T-helper 22 cell (primary cell): ENCODE data around the gene EIF2B2.
"Not testable (repeated sequence)": the region's sequence is repeated elsewhere in the genome, so short reads cannot be mapped to it uniquely, and the experiment has no call there.

Source experiments
- DNase-seq: peaks from one replicate; pipeline ENCODE4 v3.0.0-alpha.2; 2020; ENCODE audit warnings: low read depth

The EIF2B2 gene

DNA sequence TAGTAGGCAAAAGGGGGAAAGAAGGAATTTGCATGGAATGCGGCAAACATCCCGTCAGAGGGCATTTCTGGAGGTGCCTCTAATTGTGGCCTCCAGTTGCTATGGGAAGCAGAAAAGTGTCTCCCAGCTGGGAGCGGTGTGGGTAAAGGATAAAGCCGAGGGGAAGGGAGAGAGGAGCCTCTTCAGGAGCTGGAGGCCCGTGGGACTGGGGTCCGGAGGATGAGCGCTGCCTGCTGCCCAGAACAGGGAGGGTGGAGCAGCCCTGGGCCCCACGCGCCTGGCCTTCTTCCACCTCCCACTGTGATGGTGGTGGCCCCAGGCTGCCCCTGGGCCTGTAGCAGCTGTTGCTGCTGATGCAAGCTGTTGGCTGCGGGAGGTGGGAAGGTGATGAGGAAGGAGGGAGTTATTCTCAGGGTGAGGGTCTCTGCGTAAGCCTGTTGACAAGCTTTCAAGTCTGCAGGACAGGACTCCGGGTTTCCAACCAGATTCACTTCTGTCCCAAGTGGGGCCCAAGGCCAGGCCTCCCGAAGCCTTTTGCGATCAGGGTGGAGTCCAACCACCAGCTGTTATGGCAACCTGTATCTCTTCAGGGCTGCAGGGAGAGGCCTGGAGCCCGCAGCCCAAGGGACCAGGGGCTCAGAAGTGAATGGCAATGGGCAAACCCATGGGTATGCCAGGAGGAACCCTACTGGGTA, 28.2 kb upstream of the EIF2B2 start:
- DNase-seq, result no peak

DNA sequence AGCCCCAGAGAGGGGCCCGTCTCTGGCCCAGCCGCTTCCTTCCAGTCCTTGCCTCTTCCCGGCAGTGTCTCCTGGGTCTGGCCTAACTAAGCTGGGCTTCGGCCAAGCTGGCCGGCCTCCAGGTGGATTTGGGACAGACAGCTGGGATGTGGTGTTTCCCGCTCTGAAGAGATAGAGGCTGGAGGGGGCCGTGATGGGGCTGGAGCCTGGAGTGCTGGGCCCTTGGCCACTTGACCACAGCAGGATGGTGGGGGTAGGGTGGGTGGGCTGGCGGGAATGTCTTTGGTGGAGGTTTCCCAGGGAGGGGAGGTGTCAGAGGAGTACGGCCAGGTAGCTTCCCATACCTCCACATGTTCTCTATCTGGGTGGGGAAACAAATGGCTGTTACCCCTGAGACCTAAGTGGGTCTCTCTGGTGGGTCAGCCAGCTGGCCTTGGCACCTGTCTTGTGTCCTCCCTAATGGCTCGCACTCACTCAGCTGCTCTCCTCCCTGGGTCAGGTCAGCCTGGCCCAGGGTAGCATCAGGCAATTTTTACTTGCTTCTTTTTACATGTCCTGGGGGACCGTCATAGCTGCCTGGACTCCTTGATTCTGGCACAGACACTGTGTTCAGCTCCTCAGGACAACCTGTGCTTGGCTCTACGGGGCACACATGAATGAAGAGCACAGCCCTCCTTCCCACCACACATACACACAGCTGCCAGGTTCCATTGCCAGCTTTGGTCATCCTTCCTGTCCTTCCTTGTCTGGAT, 27.5 kb upstream of the EIF2B2 start:
- DNase-seq, result no peak

DNA sequence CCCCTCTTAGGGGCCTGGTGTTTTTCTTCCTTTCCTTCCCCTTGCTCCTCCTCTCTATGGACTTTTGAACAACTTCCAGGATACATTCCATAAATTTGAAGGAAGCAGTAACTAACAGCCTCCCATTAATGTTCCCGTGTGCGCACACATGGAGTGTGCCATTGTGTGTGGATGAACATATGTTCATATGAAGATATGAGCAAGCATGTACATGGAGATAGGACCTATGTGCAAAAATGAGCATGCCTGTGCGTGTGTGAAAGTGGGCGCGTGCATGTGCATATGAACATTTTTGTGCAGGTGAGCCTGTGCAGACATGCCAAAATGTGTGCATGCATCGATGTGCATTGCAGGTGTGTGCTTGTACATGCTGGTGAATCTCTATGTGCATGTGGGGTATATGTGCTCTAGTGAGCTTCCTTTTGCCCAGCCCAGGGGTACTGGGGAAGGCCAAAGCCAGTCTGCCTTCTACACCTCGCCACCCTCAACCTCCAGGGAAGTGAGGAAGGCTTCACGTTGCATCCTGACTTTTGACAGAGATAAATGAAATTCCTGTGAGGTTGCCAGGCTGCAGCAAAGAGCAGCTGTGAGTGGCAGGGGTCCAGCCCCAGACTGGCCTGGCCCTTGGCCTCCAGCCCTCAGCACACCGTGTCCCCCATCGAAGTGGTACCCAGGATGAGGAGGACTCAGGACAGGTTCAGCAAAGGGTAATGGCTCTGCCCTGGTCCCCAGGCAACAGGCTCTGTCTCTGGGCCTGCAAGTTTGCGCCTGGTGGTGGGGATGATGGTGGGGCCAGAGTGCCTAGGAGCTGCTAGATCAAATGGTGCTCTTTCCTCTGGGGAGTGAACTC, 26.2 kb upstream of the EIF2B2 start:
- no peak for DNase-seq

DNA sequence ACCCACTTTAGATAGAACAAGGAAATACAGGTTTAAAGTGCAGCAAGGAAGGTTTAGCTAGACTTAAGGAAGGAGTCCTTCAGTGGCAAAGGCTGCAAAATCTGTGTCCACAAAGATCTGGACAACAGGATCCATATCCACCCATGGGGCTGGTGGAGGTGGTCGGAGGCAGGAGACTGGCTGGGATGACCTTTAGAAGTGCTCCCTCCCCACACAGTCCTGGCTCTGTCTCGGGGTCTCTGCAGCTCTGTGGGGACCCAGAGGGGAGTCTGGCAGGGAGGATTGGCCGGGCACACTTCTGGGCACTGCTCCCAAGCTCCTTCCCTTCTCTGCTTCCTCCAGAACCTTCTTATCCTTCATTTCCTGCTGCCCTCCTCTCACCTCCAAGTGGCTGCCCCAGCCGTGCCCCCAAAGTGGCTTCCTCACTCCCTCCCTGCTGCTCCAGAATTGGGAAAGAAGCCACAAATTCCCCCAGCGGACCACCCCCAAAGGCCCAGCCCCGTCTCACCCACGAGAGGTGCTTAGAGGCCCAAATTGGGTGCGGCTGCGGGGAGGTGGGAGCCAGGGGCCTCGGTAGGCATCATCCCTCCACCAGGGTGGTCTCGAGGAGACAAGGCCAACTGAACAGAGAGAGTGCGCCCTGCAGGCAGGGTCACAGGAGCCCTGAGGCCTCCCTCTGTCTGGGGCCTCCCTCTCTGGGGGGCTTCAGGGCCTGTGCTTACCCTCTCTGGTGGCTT, 25.4 kb upstream of the EIF2B2 start:
- no peak for DNase-seq

DNA sequence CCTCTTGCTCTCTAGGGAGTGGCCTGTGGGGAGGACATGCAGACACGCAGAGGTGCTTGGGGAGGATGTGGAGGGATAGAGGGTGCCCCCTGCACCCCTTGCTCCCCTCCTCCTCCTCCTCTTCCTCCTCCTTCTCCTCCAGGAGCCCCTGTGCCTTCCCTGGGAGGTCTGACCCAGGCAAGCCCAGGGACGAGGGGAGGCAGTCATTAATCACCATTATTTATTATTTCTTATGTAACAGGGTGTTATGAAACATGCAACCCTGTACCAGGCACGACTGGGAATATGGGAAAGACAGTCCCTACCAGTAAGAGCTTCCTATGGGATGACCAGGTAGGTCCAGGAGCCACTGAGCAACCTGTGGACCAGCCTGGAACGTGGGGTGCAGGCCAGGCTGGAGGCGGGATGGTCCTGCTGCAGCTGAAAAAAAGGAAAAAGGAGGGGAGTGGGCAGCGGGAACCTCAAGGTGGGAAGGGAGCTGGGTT, 24.8 kb upstream of the EIF2B2 start:
- DNase-seq, result no peak

DNA sequence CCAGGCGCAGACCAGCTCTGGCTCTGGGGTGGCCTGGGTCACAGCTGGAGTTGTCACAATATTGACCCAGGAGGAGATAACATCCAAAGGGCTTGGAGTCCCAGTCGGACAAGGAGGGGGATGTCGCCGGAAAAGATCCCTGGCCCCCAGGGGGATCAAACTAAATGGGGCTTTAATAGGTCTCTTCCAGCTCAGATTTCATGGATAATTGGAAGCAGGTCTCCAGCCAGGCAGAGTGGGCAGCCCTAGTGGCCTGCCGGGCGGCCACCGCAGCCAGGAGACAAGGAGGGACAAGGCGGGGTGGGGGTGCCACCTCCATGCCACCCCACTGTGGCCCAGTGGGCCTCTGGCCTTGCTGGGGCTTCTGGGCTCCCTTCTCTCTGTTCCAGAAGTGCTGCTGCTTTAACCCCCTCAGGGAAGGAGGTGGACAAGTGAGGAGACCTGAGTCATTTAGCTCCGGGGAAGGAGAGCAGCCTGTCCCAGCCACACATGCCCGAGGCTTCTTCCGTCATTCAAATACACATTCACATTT, 24.2 kb upstream of the EIF2B2 start:
- no peak for DNase-seq

DNA sequence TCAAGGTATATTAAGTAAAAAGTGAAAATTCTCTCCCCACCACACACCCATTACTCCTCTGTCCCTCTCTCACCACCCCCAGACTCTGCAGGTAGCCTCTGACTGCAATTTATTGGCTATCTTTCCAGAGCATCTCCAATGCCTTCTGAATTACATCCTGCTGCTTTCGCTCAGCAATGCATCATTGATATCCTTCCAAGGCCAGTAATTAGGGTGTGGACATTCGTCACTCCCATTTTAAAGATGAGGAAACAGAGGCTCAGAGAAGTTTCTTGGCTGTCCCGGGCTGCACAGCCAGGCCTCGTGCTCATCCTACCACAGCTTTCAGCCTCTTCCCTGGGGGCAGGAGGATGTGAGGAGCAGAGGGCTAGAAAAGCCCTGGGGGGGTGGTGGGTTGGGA, 23.7 kb upstream of the EIF2B2 start:
- no peak for DNase-seq

DNA sequence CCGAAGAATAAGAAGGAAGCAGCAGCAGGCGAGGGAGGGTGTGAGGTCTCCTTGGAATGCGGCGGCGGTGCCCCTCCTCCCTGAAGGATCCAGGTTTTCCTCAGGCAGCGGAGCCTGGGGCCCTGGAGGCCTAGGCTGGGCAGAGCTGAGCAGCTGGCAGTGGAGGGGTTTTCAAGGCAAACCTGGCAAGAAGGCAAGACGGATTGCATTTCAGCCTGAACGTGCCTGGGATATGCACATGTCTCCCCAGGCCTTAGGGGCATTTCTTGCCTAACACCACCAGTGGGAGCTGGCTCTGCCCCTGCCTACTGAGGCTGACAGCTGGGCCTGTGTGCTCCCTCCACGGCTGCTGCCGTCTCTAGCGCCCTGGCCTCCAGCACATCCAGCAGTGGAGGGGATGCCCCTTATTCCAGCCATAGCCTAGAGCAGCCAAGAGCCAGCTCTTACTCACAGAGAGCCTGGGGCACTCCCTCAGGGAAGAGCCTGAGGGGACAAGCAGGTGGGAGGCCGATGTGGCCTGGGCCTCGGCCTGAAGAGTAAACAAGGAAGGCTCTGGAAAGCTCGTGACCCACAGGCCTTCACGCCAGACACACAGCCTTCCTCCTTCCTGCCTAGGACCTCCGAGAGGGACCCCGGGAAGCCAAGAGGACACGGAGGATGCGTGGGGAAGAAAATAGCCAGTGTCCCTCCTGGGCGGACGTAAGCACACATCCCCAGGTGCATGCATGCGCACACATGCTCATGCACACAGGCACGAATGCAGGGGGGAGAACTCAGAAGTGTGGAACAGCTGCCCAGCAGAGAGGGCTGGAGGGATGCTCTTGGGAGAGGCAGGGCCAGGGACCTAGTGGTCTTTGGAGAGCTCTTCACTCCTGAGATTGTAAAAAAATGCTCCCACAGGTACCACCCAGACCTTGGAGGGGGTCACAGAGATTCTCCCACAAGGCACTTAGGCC, 23.0 kb upstream of the EIF2B2 start:
- DNase-seq, result no peak

DNA sequence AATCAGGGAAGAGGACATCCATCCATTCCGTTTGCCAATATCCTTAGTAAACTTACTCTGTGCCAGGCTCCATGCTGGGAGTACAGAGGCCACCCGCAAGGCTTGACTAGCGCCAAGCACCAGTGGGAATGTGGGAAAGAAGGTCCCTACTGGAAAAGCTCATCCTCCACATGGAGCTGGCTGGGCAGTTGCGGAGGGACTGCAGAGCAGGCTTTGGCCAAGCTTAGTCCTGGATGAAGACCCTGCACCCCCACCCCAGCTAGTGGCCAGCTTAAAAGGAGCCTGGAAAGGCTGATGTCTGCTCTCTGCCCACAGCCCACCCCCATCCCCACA, 22.4 kb upstream of the EIF2B2 start:
- no peak for DNase-seq

DNA sequence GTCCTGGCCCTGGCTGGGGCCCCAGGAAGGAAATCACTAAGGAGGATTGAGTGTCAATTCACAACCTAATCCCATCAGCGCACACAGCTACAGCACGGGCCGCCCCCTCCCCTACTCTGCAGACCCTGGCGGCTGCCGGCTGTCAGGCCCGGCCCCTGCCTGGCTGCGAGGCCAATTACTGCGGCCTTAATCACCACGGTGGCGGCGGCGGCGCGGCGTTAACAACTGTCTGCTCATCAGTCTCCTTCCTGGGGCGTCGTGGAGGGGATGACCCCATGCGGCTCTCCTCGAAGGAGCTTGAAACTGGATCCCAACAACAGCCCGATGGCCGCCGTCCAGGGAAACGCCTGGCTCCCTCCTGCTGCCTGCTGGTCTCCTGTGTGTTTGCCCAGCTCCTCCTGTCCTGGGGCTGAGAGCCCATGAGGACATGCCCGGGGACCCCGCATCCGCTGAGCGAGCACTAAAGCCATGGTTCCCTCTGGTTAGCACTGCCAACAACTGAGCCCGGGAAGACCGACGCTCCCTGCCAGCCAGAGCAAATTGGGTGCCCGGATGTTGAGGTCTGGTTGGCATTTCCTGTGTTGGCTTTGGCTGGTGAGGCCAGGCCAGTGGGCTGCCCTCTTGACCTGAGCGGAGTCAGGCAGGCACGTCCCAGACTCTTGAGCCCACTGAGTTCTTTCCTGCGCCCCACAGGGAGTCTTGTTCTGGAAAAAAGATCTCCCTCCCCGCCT, 21.8 kb upstream of the EIF2B2 start:
- DNase-seq, result no peak

DNA sequence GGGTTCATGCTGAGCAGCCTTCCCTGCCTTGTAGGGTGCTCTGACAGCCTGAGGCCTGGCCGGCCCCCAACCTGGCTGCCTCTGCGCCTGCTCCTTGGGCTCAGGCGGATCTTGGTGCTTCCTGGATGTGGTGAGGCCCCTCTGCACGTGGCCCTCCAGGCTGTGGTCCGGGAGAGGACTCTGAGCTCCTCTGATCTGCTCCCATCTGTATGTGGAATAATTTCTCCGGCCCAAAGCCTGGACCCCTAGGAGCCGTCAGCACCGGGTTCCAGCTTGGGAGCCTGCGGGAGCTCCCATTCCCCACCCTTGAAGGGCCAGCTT, 21.3 kb upstream of the EIF2B2 start:
- no peak for DNase-seq

DNA sequence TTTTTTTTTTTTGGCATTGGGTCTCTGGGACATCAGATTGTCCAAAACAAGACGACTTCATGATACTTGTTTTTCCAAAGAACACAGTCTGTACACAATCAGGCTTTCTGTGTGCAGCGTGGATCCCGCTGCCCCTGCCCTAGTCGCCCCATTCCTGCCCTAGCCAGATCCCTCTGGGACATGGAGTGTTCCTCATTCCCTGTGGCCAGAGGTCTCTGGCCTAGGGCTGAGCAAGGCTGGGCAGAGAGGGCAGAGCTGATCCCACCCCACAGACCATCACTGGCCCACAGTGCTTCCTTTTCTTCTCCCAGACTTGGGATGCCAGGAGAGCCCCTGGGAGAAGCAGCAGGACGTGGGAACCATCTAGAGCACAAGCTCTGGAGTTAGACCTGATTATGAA, 20.9 kb upstream of the EIF2B2 start:
- DNase-seq, result no peak

DNA sequence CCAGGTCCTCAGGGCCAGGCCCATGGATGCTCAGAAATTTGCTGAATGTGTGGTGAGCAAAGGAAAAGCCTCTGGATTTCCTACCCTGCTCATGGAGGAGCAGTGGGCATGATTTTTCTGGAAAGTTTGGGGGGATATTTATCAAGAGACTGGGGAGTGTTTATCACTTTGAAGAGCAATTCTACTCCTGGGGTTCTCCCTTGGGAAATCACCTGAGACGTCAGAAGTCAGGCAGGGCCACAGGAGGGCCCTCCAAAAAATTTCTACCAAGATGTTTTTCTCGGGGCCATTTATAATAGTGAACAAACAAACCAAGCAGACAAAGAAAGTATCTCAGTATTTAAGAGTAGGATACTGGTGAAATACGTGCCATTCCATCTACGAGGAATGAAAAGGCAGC, 20.1 kb upstream of the EIF2B2 start:
- no peak for DNase-seq

DNA sequence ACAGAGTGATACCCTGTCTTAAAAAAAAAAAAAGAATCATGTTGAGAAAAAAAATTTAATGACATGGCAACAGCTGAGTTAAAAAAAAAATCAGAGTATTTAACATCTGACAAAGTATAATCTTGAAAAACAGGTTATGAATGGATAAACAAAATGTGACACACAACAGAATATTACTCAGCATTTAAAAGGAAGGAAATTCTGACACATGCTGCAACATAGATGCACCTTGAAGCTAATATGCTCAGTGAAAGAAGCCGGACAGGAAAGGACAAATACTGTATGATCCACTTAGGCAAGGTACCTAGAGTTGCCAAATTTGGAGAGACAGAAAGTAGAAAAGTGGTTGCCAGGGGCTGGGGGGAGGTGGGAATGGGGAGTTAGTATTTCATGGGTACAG, 19.4 kb upstream of the EIF2B2 start:
- DNase-seq, result no peak

DNA sequence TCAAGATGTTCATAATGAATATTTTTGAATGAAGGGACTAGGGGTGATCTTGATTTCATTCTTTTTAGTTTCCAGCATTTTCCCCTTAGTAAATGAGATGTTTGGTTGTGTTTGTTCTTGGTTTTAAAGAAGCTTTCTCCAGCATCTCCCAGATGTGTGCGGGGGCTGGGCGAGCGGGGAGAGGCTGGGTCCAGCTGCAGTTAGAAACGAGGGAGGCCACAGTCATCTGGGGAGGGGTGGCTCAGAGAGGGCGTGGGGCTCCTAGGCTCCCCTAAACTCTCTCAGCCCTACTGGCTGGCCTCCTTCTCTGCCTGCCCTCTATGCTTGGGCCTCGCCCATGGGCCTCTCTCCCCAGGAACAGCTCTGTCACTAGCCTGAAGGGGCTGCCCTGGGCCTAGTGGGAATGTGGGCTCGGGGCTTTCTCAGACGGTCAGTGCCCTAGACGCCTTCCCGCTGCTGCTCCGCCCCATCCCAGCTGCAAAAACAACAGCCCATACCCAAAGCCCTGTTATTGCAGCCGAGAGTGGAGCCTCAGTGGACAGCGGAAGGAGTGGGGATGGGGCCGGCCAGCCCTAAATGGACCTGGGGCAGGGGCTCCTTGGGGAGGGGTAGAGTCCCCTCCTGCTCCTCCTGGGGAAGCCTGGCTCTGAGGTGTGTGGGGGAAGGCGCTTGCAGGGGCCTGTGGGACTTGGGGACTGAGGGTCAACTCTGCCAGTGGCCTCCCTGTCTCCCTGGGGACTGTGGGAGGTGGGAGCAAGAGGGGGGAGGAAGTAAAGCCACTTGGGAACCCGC, 18.3 kb upstream of the EIF2B2 start:
- no peak for DNase-seq

DNA sequence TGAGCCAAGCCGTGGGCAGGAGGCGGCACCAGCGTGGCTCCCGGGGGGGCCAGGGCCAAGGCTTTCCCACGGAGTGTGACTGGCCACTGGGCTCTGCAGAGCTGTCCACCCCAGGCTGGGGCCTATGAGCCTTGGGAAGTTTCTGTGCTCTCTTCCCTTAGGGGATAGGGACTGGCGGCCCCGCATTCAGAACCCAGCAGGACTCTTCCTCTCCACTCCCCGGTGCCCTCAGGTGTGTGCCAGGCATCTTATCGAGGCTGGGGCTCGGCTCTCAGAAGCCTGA, 17.8 kb upstream of the EIF2B2 start:
- DNase-seq, result no peak

DNA sequence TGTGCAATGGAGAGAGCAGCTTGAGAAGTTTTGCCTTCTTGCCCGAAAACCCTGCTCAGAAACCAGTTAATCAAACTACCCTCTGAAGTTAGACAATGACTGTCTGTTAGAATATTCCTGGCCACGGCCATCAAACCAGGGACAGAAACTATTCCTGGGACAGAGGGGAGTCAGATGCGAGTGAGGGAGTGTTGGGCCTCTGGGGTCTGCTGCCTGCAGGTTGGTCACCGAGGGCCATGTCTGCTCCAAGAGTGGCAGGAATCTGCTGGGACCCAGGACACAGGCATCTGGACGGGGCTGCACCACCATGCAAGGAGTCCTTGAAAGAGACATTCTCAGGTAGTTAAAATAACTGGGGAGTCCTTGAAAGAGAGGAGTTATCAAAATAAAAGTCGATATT, 16.9 kb upstream of the EIF2B2 start:
- no peak for DNase-seq

DNA sequence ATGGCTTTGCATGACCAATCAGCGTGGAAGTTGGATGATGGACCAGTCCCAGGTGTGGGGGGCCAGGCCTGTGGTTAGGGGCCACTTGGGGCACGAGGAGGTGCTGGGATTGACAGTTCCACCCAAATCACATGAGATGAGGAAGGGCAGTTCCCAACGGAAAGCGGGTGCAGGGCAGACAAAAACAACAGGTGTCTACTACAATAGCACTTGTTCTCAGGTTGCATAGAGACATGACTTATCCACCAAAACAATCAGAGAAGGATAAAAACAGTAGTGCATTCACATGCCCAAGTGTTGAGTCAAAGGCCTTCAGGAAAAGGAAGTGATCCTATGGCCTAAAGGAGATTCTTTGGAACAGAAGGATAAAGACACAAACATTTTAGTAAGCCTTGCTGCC, 14.6 kb upstream of the EIF2B2 start:
- DNase-seq, result no peak

DNA sequence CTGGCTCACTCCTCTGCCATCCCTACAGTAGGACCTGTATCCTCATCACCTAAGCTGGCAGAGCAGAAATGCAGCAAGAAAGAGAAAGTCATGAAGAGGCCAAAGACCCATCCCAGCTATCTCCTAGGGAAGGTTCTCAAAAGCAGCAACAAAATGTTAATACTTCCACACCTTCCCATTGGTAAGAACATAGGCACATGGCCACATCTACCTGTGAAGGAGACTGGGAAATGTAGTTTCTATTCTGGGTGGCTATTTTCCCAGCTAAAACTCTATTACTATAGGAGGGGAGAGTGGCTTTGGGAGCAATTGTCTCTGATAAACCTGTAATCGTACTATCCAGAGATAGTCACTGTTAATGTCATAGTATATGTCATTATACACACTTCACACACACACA, 13.7 kb upstream of the EIF2B2 start:
- no peak for DNase-seq

DNA sequence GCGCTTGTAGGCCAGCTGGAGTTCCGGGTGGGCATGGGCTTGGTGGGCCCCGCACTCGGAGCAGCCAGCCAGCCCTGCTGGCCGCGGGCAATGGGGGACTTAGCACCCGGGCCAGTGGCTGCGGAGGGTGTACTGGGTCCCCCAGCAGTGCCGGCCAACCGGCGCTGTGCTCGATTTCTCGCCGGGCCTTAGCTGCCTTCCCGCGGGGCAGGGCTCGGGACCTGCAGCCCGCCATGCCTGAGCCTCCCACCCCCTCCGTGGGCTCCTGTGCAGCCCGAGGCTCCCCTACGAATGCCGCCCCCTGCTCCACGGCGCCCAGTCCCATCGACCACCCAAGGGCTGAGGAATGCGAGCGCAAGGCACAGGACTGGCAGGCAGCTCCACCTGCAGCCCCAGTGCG, 8.5 kb upstream of the EIF2B2 start:
- DNase-seq, result not testable (repeated sequence)
